Keratinocyte (primary cell): ENCODE results near the gene TRAF2. TPM values are rescaled to one million over a fixed set of nuclear protein-coding genes. Genes with fewer than 3 reads are reported as not detected.

Source experiments
- DNase-seq: peaks from one replicate; pipeline ENCODE4 v3.0.0-alpha.2; 2011; ENCODE audit warnings: low read depth, missing footprints, low spot score
- FAIRE-seq: peaks from 2 replicates; lab custom pipeline; 2011; peaks lifted over from hg19 to GRCh38; lab: Jason Lieb, UNC
- H2AFZ ChIP-seq: 2 replicates; pipeline ENCODE4 v1.6.0; 2012; ENCODE audit warnings: low read length, control low read depth, inconsistent platforms; ENCODE audit not compliant: control insufficient read depth
- H3K27ac ChIP-seq: 2 replicates; pipeline ENCODE4 v1.5.1; 2011; ENCODE audit warnings: low read length; ENCODE audit not compliant: control insufficient read depth, insufficient read depth
- H3K27me3 ChIP-seq: 3 replicates; pipeline ENCODE4 v1.6.0; 2011; ENCODE audit warnings: low read length; ENCODE audit not compliant: control insufficient read depth, insufficient read depth; ENCODE audit errors: extremely low read depth
- H3K36me3 ChIP-seq, 2 experiments: 2 replicates in 1 of 2; 3 replicates in 1 of 2; pipeline ENCODE4 v1.5.1; 2011; ENCODE audit warnings: low read length in 2 of 2, mild to moderate bottlenecking in 1 of 2; ENCODE audit not compliant: control insufficient read depth in 2 of 2, insufficient read depth in 2 of 2; ENCODE audit errors: extremely low read depth in 1 of 2
- H3K4me1 ChIP-seq: 3 replicates; pipeline ENCODE4 v1.5.1; 2011; ENCODE audit warnings: low read length; ENCODE audit not compliant: control insufficient read depth, insufficient read depth; ENCODE audit errors: extremely low read depth
- H3K4me2 ChIP-seq: 3 replicates; pipeline ENCODE4 v1.6.0; 2011; ENCODE audit warnings: low read depth, low read length; ENCODE audit not compliant: control insufficient read depth, insufficient read depth; ENCODE audit errors: extremely low read depth
- H3K4me3 ChIP-seq, 3 experiments: fragments of 200-600 bp in 1 of 3; sonication (generic) in 1 of 3; 2 replicates in 2 of 3; 3 replicates in 1 of 3; pipeline ENCODE4 v1.5.1; 2011 to 2016; ENCODE audit warnings: low read length in 3 of 3, mild to moderate bottlenecking in 3 of 3, control low read depth in 2 of 3, inconsistent platforms in 1 of 3, low read depth in 1 of 3, mixed read lengths in 1 of 3, mixed run types in 1 of 3, moderate library complexity in 1 of 3; ENCODE audit not compliant: control insufficient read depth in 2 of 3, insufficient read depth in 2 of 3; ENCODE audit errors: extremely low read depth in 1 of 3
- H3K79me2 ChIP-seq: 2 replicates; pipeline ENCODE4 v1.6.0; 2012; ENCODE audit warnings: low read length; ENCODE audit not compliant: control insufficient read depth, insufficient read depth
- H3K9ac ChIP-seq: 3 replicates; pipeline ENCODE4 v1.6.0; 2011; ENCODE audit warnings: low read length; ENCODE audit not compliant: control insufficient read depth, insufficient read depth; ENCODE audit errors: extremely low read depth
- H3K9me1 ChIP-seq: 3 replicates; pipeline ENCODE4 v1.6.0; 2011; ENCODE audit warnings: low read length; ENCODE audit not compliant: control insufficient read depth, insufficient read depth; ENCODE audit errors: extremely low read depth
- H3K9me3 ChIP-seq: 2 replicates; pipeline ENCODE4 v1.5.1; 2012; ENCODE audit warnings: low read depth, low read length; ENCODE audit not compliant: control insufficient read depth
- H4K20me1 ChIP-seq: 3 replicates; pipeline ENCODE4 v1.6.0; 2011; ENCODE audit warnings: low read length; ENCODE audit not compliant: control insufficient read depth, insufficient read depth; ENCODE audit errors: extremely low read depth
- EZH2 ChIP-seq: IDR thresholded peaks from one replicate; pipeline ENCODE4 v1.6.1; 2012; ENCODE audit warnings: inconsistent platforms, mild to moderate bottlenecking, low read length, moderate library complexity
- dilution Hi-C: fragments of 300-500 bp; cut with MboI; formaldehyde crosslinking; loops from one replicate; pipeline ENCODE4 v1.7.0; 2020; ENCODE audit warnings: low sequenced_read_pairs; ENCODE audit not compliant: extremely low pct_ligation_motif_present
- polyA plus RNA-seq, 5 experiments: library from polyadenylated mRNA; depleted of rRNA in 3 of 5; stranded (reverse) in 3 of 5; stranded (forward) in 1 of 5; unstranded in 1 of 5; fragments of >200 nt; gene quantifications; 1 replicate in 1 of 5; 2 replicates in 3 of 5; 3 replicates in 1 of 5; pipeline versions ENCODE4 v1.2.1 to v1.2.3, GENCODE V29; 2011 to 2012; ENCODE audit warnings: missing spikeins in 2 of 5, low read depth in 1 of 5, low replicate concordance in 1 of 5
- TF ChIP-seq, protein P1 (sequence below), 3 experiments: IDR thresholded peaks in 1 of 3; conservative IDR thresholded peaks in 1 of 3; optimal IDR thresholded peaks in 1 of 3; 2 replicates in 2 of 3; 3 replicates in 1 of 3; pipeline versions ENCODE3 to v1.5.1; 2011; ENCODE audit warnings: low read length in 3 of 3, mild to moderate bottlenecking in 3 of 3, moderate library complexity in 2 of 3, control low read depth in 1 of 3, inconsistent platforms in 1 of 3; ENCODE audit not compliant: insufficient read depth in 2 of 3; ENCODE audit errors: extremely low read depth in 1 of 3

The TRAF2 gene
- polyA plus RNA-seq, 1 donor (not counting 4 experiments of a cell fraction or from before 2014, with no cell fraction given), result 9.9 TPM

GRCh38 chr9:136902259-136902821 is 16.0 kb downstream of the TRAF2 start:
- H3K4me3 ChIP-seq, result peak overlapping the region; percentile 2 to 63 (median 55)
- H3K9ac ChIP-seq, result peak overlapping the region; percentile 98
- DNase-seq (no peak), FAIRE-seq (peak; percentile 44)
- peaks cover 40% of the 10 kb centered on the region for H3K4me1 ChIP-seq
- peak overlapping the region; percentile 100 for H3K27ac ChIP-seq
- H2AFZ ChIP-seq, result peak overlapping the region; percentile 42
- no peaks in the 10 kb centered on the region for H4K20me1 ChIP-seq
- dilution Hi-C loops, result no loop called here
- no peaks in the 10 kb centered on the region for H3K9me3 ChIP-seq
- TF ChIP-seq EZH2, result no peak
- TF ChIP-seq, protein P1, sequence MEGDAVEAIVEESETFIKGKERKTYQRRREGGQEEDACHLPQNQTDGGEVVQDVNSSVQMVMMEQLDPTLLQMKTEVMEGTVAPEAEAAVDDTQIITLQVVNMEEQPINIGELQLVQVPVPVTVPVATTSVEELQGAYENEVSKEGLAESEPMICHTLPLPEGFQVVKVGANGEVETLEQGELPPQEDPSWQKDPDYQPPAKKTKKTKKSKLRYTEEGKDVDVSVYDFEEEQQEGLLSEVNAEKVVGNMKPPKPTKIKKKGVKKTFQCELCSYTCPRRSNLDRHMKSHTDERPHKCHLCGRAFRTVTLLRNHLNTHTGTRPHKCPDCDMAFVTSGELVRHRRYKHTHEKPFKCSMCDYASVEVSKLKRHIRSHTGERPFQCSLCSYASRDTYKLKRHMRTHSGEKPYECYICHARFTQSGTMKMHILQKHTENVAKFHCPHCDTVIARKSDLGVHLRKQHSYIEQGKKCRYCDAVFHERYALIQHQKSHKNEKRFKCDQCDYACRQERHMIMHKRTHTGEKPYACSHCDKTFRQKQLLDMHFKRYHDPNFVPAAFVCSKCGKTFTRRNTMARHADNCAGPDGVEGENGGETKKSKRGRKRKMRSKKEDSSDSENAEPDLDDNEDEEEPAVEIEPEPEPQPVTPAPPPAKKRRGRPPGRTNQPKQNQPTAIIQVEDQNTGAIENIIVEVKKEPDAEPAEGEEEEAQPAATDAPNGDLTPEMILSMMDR (optimal IDR thresholded peaks at IDR 0.05 in 1 of 3, IDR thresholded peaks at IDR 0.05 in 1 of 3, conservative IDR thresholded peaks at IDR 0.05 in 1 of 3; ENCODE audit: extremely low read depth in 1 of 3, insufficient read depth in 2 of 3, low read length in 3 of 3), result no peak
- peaks cover 27% of the 10 kb centered on the region for H3K79me2 ChIP-seq
- H3K9me1 ChIP-seq, result no peaks in the 10 kb centered on the region
- H3K36me3 ChIP-seq, result peaks cover 13 to 37% of the 10 kb centered on the region in 2 experiments
- H3K4me2 ChIP-seq, result peak overlapping the region; percentile 95
- H3K27me3 ChIP-seq, result no peaks in the 10 kb centered on the region

DNA sequence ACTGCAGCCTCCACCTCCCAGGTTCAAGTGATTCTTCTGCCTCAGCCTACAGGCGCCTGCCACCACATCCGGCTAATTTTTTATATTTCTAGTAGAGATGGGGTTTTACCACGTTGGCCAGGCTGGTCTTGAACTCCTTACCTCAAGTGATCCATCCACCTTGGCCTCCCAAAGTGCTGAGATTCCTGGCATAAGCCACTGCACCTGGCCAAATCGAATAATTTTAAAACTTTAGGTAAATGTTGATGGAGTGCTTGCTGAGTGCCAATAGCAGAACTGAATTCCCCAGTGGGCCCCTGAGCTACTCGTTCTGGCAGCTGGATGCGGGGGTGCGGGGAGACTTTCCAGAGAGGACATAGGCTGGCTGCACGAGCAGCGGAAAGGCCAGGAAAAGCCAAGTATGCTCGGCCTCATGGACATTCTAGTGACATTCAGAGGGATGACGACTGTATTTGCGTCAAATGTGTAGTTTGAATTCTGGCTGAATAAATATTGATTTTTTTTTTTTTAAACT is 16.8 kb downstream of the TRAF2 start:
- peaks cover 34% of the 10 kb centered on the region for H3K4me1 ChIP-seq
- TF ChIP-seq EZH2, result no peak
- TF ChIP-seq, protein P1 (optimal IDR thresholded peaks at IDR 0.05 in 1 of 3, IDR thresholded peaks at IDR 0.05 in 1 of 3, conservative IDR thresholded peaks at IDR 0.05 in 1 of 3; ENCODE audit: extremely low read depth in 1 of 3, insufficient read depth in 2 of 3, low read length in 3 of 3), result no peak
- no peaks in the 10 kb centered on the region for H3K9me1 ChIP-seq
- FAIRE-seq (no peak), DNase-seq (no peak)
- dilution Hi-C loops, result no loop called here
- peaks cover 14 to 42% of the 10 kb centered on the region in 2 experiments for H3K36me3 ChIP-seq
- no peak overlapping the region for H2AFZ ChIP-seq
- H3K9me3 ChIP-seq, result no peaks in the 10 kb centered on the region
- H3K79me2 ChIP-seq, result peaks cover 20% of the 10 kb centered on the region
- H3K4me2 ChIP-seq, result peak overlapping the region; percentile 25
- H3K27ac ChIP-seq, result peak overlapping the region; percentile 100
- H3K4me3 ChIP-seq, result no peak overlapping the region
- no peaks in the 10 kb centered on the region for H3K27me3 ChIP-seq
- H3K9ac ChIP-seq, result peak overlapping the region; percentile 98
- no peaks in the 10 kb centered on the region for H4K20me1 ChIP-seq
